Effector memory CD4-positive, alpha-beta T cell (primary cell): Measurements from ENCODE around the gene TMEM94.

ENCODE experiments used
- DNase-seq, 3 donors: peaks; one replicate each; pipeline ENCODE4 v3.0.0-alpha.2; 2020
- H3K27ac ChIP-seq: 2 replicates; pipeline ENCODE4 v1.7.0; 2013; ENCODE audit warnings: mild to moderate bottlenecking, low read length, moderate library complexity; ENCODE audit not compliant: insufficient read depth, poor library complexity, severe bottlenecking
- H3K27me3 ChIP-seq: replicated peaks from 2 replicates; pipeline ENCODE4 v1.7.0; 2013; ENCODE audit warnings: mild to moderate bottlenecking, low read length; ENCODE audit not compliant: insufficient read depth, control insufficient read depth, poor library complexity, severe bottlenecking
- H3K36me3 ChIP-seq: 2 replicates; pipeline ENCODE4 v1.7.0; 2013; ENCODE audit warnings: mild to moderate bottlenecking, low read length, moderate library complexity; ENCODE audit not compliant: control insufficient read depth, insufficient read depth
- H3K4me1 ChIP-seq: 2 replicates; pipeline ENCODE4 v1.7.0; 2013; ENCODE audit warnings: low read length, mild to moderate bottlenecking; ENCODE audit not compliant: control insufficient read depth, insufficient read depth, poor library complexity, severe bottlenecking
- H3K4me3 ChIP-seq: 2 replicates; pipeline ENCODE4 v1.7.0; 2013; ENCODE audit warnings: low read length, low read depth, mild to moderate bottlenecking; ENCODE audit not compliant: insufficient read depth, poor library complexity, severe bottlenecking
- H3K9me3 ChIP-seq: 2 replicates; pipeline ENCODE4 v1.7.0; 2013; ENCODE audit warnings: mild to moderate bottlenecking, low read length, moderate library complexity; ENCODE audit not compliant: control insufficient read depth
- total RNA-seq, 3 donors: gene quantifications; one replicate each; lab custom pipeline; 2026; lab: John Stamatoyannopoulos, UW

Gene TMEM94
- 65.5 to 98.4 (median 76.9) reads per million in 3 donors for total RNA-seq

DNA sequence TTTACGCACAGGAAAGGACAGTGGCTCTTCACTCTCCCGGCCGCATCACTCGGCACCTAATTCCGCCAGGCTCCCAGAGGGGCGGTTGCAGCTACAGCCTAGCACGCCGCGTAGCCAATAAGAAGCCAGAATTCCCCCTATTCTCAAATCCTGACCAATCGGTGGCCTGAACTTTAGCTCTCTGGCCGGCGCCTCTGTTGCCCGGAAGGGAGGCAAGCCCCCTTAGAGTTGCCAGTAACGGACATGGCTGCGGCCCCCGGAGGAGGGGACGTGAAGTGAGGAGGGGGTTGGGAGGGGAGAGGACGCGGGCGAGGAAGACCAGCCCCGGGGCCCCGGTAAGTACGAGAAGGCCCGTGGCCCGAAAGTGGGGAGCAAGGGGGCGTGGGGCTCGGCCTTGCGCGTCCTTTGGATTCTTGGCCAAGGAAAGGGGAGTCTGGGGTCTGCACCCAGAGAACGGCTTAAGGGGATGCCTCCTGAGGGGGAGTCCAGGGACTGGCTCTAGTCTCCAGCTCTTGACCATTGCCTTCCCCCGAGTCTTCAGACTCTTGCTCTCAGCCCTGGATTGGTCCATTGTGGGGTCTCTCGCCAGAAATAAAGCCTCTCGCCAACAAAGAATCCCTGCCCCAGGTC, at the start of gene TMEM94:
TSS of gene TMEM94 (plus strand) at position 219 of the 630 bp plus-strand sequence. CDS start 15,271 bp downstream, outside the sequence.
- peak within 1 kb of the TSS; percentile 90 for H3K4me3 ChIP-seq
- no peaks in the 10 kb centered on the region for H3K36me3 ChIP-seq
- no peaks in the 10 kb centered on the region for H3K27me3 ChIP-seq
- peak within 1 kb of the TSS; percentile 64 for H3K27ac ChIP-seq
- DNase-seq = peak; percentile 83 to 89 (median 85)
- peaks cover 12% of the 10 kb centered on the region for H3K4me1 ChIP-seq
- no peaks in the 10 kb centered on the region for H3K9me3 ChIP-seq

DNA sequence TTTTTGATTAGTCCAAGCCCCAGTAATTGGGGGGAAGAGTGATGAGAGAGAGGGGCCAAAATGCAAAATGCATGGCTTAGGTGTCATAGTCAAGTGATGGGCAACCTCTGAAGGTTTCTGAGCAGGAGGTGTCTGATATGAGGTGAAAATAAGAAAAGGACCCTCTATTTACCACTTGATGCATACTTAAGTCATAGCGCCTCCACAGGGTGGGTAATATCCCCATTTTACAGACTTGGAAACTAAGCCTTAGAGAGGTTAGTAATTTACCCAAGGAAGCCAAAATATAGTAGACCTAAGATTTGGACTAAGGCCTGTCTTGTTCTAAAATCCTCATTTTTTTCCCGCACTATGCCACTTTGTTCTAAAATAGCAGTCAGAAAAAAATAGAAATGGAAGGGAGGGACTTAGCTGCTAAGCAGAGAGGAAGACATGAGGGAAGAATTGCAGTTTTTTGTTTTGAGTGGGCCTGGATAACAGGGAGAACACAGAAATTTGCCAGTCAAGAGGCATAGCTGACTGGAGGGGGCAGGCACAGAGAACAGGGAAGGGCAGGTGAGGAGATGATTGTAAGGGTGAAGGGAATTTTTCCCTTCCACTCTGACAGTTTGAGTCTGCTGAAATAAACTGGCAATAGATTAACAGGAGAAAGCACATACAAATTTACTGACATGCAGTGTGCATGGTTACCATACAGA, 48.6 kb upstream of the TMEM94 start:
- Histone ChIP-seq H3K27ac (no peak overlapping the region), H3K36me3 (no peaks in the 10 kb centered on the region), H3K27me3 (no peaks in the 10 kb centered on the region), H3K4me3 (no peak overlapping the region), H3K4me1 (peaks cover 19% of the 10 kb centered on the region), H3K9me3 (no peaks in the 10 kb centered on the region)
- no peak for DNase-seq

DNA sequence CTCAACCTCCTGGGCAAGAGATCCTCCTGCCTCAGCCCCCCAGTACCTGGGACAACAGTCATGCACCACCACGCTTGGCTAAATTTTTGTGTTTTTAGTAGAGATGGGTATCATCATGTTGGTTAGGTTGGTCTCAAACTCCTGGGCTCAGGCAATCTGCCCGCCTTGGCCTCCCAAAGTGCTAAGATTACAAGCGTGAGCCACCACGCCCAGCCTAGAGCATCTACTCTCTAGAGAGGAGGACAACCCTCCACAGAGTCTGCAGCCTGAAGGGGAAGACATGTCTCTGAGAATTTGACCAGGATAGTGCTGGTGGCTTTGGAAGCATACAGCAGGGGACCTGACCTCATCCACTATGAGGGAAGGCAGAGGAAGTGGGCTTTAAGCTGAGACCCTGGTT, 46.3 kb upstream of the TMEM94 start:
- H3K27ac ChIP-seq = no peak overlapping the region
- no peaks in the 10 kb centered on the region for H3K36me3 ChIP-seq
- H3K4me3 ChIP-seq = no peak overlapping the region
- no peak for DNase-seq
- peaks cover 10% of the 10 kb centered on the region for H3K4me1 ChIP-seq
- no peaks in the 10 kb centered on the region for H3K9me3 ChIP-seq
- no peaks in the 10 kb centered on the region for H3K27me3 ChIP-seq

DNA sequence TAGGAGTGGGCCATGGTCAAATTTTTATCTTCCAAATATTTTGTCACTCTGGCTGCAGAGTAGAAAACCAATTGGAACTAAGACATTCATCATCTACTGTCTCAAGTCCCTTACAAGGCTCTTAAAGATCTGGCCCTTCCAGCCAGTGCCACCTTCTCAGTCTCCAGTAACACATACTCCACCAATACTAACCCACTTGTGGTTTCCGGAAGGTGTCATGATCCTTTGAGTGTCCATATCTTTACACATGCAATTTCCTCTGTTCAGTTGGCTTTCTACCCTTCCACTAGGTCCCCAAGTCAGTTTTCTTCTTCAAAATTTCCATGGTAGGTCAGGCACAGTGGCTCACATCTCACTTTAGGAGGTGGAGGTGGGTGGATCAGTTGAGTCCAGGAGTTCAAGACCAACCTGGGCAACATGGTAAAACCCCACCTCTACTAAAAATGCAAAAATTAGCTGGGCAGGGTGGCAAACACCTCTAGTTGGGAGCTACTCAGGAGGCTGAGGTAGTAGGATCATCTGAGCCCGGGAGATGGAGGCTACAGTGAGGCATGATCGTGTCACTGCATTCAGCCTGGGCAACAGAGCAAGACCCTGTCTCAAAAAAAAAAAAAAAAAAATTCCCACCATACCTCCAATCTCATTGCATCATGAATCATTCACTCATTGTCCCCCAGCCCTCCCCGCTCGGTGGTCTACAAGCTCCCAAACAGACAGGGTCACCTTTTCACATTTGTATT, 44.9 kb upstream of the TMEM94 start:
- H3K4me1 ChIP-seq = peaks cover 3% of the 10 kb centered on the region
- H3K4me3 ChIP-seq = no peak overlapping the region
- DNase-seq = no peak
- H3K27me3 ChIP-seq = no peaks in the 10 kb centered on the region
- no peaks in the 10 kb centered on the region for H3K36me3 ChIP-seq
- H3K27ac ChIP-seq = no peak overlapping the region
- no peaks in the 10 kb centered on the region for H3K9me3 ChIP-seq

DNA sequence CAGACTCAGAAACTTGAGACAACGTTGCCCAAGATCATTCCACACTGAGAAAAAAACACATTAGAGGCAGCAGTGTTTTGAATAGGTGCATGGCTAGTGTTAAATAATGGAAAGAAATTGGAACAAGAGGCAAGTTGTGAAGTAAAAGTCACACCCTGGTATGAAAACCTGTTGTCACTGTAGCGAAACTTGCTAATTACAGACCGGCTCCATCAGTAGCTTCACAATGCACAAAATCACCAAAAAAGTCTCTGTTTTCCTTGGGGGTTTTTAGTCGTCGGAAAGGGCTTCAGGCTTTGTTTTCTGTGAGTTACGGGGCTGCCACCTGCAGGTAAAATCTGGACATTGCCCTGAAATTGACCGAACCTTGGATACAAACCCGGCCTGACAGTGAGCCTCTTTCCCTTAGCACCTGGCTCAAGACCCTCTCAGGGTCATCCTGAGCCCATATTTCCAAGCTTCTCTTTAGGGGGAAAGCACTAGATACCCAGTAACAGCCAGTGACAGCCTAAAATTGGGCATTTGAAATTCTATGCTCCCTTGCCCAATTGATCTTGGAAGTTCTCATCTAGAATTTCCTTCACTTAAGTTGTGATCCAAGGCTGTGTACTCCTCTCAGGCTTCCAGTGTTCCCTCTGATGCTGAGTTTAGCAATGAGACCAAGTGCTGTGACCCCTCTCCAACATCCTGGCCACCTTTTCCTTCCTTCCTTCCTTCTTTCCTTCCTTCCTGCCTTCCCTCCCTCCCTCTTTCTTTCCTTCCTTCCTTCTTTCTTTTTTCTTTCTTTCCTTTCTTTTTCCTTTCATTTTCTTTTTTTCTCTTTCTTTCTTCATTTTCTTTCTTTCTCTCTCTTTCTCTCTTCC, 43.7 kb upstream of the TMEM94 start:
- H3K9me3 ChIP-seq = no peaks in the 10 kb centered on the region
- no peaks in the 10 kb centered on the region for H3K27me3 ChIP-seq
- no peaks in the 10 kb centered on the region for H3K36me3 ChIP-seq
- no peak overlapping the region for H3K4me3 ChIP-seq
- peak; percentile 53 to 56 (median 56) for DNase-seq
- H3K4me1 ChIP-seq = no peaks in the 10 kb centered on the region
- no peak overlapping the region for H3K27ac ChIP-seq

GRCh38 chr17:75414488-75414887, 41.9 kb upstream of the TMEM94 start:
- H3K9me3 ChIP-seq = no peaks in the 10 kb centered on the region
- H3K4me3 ChIP-seq = no peak overlapping the region
- no peaks in the 10 kb centered on the region for H3K36me3 ChIP-seq
- no peak overlapping the region for H3K27ac ChIP-seq
- H3K4me1 ChIP-seq = no peaks in the 10 kb centered on the region
- H3K27me3 ChIP-seq = no peaks in the 10 kb centered on the region
- DNase-seq = no peak

DNA sequence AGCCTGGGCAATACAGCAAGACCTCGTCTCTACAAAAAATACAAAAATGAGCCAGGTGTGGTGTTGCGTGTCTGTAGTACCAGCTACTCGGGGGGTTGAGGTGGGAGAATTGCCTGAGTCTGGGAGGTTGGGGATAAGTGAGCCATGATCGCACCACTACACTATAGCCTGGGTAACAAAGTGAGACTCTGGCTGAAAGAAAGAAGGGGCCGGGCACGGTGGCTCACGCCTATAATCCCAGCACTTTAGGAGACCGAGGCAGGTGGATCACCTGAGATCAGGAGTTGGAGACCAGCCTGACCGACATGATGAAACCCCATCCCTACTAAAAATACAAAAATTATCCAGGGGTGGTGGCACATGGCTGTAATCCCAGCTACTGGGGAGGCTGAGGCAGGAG, 40.4 kb upstream of the TMEM94 start:
- no peak for DNase-seq
- Histone ChIP-seq H3K27ac (no peak overlapping the region), H3K27me3 (no peaks in the 10 kb centered on the region), H3K4me3 (no peak overlapping the region), H3K9me3 (no peaks in the 10 kb centered on the region), H3K4me1 (no peaks in the 10 kb centered on the region), H3K36me3 (no peaks in the 10 kb centered on the region)

DNA sequence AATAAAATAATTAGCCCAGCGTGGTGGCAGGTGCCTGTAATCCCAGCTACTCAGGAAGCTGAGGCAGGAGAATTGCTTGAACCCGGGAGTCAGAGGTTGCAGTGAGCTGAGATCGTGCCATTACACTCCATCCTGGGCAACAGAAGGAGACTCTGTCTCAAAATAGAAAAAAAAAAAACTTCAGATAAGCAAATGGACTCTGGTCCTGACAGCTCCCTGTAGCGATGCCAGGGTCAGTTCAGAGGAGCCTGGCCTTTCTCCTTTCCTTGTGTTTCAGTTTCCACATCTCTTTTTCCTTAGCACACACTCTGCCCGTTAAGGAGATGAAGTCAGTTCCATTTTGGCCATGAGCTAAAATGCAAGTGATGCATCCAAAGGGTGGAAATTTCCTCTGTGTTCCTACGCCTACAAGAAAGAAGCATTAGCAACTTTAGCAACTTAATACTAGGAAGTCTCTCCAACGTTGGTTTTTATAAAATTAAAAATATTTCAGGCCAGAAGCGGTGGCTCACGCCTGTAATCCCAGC, 39.3 kb upstream of the TMEM94 start:
- H3K4me1 ChIP-seq = no peaks in the 10 kb centered on the region
- H3K27me3 ChIP-seq = no peaks in the 10 kb centered on the region
- no peaks in the 10 kb centered on the region for H3K9me3 ChIP-seq
- H3K4me3 ChIP-seq = no peak overlapping the region
- no peaks in the 10 kb centered on the region for H3K36me3 ChIP-seq
- no peak overlapping the region for H3K27ac ChIP-seq
- DNase-seq = no peak

DNA sequence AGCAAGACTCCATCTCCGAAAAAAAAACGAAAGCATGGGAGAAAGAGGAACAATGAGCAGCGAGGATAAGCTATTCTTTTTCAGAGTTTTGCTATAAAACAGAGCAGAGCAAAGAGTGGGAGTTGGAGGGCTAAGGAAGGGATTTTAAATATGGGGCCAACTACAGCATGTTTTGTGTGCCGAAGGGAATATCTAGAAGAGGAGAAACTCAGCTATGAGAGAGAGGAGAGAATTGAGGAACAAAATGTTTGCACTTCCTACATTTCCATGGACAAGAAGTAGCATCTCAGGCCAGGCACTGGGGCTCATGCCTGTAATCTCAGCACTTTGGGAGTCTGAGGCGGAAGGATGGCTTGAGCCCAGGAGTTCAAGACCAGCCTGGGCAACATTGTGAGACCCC, 37.9 kb upstream of the TMEM94 start:
- no peaks in the 10 kb centered on the region for H3K9me3 ChIP-seq
- no peaks in the 10 kb centered on the region for H3K4me1 ChIP-seq
- no peaks in the 10 kb centered on the region for H3K27me3 ChIP-seq
- H3K27ac ChIP-seq = no peak overlapping the region
- no peak overlapping the region for H3K4me3 ChIP-seq
- no peak for DNase-seq
- H3K36me3 ChIP-seq = no peaks in the 10 kb centered on the region
